Naive thymus-derived CD4-positive, alpha-beta T cell (primary cell): ENCODE results near the gene CC2D1A. TPM values are rescaled to one million over a fixed set of nuclear protein-coding genes. Genes with fewer than 3 reads are reported as not detected.
A peak's percentile ranks its signal among the peaks of the same experiment; 100 is the strongest.

Experiments
- ATAC-seq: fragments of 150-1000 bp; cut with Tn5 transposase; 2 replicates; pipeline ENCODE4 v1.10.0; 2021; ENCODE audit warnings: mild to moderate bottlenecking, moderate library complexity
- CTCF ChIA-PET: fragments of 350-600 bp; sonication (Branson Sonifier 250); formaldehyde crosslinking; loops from one replicate; lab custom pipeline; 2021; ENCODE audit warnings: antibody characterized with exemption; lab: Charles Lee
- POLR2A ChIA-PET: fragments of 350-600 bp; sonication (Branson Sonifier 250); formaldehyde crosslinking; loops from one replicate; lab custom pipeline; 2021; ENCODE audit warnings: antibody characterized with exemption, inconsistent platforms; lab: Charles Lee
- DNase-seq, 9 donors: peaks; one replicate each; pipeline versions ENCODE4 v3.0.0 to v3.0.0-alpha.2; 2020 to 2022; ENCODE audit warnings: mixed read lengths in 1 of 9
- H3K27ac ChIP-seq: one replicate; pipeline ENCODE4 v1.7.0; 2013; ENCODE audit warnings: mild to moderate bottlenecking, low read depth, low read length, moderate library complexity
- H3K27me3 ChIP-seq, 2 donors: one replicate each; pipeline ENCODE4 v1.7.0; 2013; ENCODE audit warnings: low read length in 2 of 2, mild to moderate bottlenecking in 2 of 2, moderate library complexity in 2 of 2; ENCODE audit not compliant: control insufficient read depth in 2 of 2, insufficient read depth in 2 of 2
- H3K36me3 ChIP-seq, 3 experiments: 1 replicate in 2 of 3; 2 replicates in 1 of 3; pipeline ENCODE4 v1.7.0; 2013; ENCODE audit warnings: low read length in 3 of 3, mild to moderate bottlenecking in 3 of 3, moderate library complexity in 1 of 3; ENCODE audit not compliant: insufficient read depth in 3 of 3, control insufficient read depth in 2 of 3
- H3K4me1 ChIP-seq, 2 donors: one replicate each; pipeline ENCODE4 v1.7.0; 2013; ENCODE audit warnings: low read length in 2 of 2, mild to moderate bottlenecking in 2 of 2, moderate library complexity in 1 of 2; ENCODE audit not compliant: control insufficient read depth in 2 of 2, insufficient read depth in 2 of 2
- H3K4me3 ChIP-seq: 2 replicates; pipeline ENCODE4 v1.7.0; 2013; ENCODE audit warnings: mild to moderate bottlenecking, low read length
- H3K9me3 ChIP-seq, 3 experiments: 1 replicate in 2 of 3; 2 replicates in 1 of 3; pipeline ENCODE4 v1.7.0; 2013; ENCODE audit warnings: low read length in 3 of 3; ENCODE audit not compliant: control insufficient read depth in 2 of 3
- H3K27ac Mint-ChIP-seq, 9 donors: one replicate each; pipeline ENCODE4 v1.8.0; 2020 to 2022; ENCODE audit warnings: mixed read lengths in 9 of 9, mild to moderate bottlenecking in 8 of 9, moderate library complexity in 5 of 9, inconsistent platforms in 2 of 9
- H3K27me3 Mint-ChIP-seq, 5 donors: one replicate each; pipeline ENCODE4 v1.8.0; 2021 to 2022; ENCODE audit warnings: mixed read lengths in 5 of 5, mild to moderate bottlenecking in 1 of 5
- H3K36me3 Mint-ChIP-seq, 5 donors: one replicate each; pipeline ENCODE4 v1.8.0; 2020 to 2022; ENCODE audit warnings: mixed read lengths in 5 of 5, mild to moderate bottlenecking in 3 of 5, inconsistent platforms in 1 of 5
- H3K4me1 Mint-ChIP-seq, 7 donors: one replicate each; pipeline ENCODE4 v1.8.0; 2020 to 2022; ENCODE audit warnings: mixed read lengths in 7 of 7, mild to moderate bottlenecking in 3 of 7, inconsistent platforms in 1 of 7
- H3K4me3 Mint-ChIP-seq, 10 donors: one replicate each; pipeline ENCODE4 v1.8.0; 2020 to 2022; ENCODE audit warnings: mild to moderate bottlenecking in 10 of 10, mixed read lengths in 10 of 10, moderate library complexity in 6 of 10, inconsistent platforms in 2 of 10
- H3K9me3 Mint-ChIP-seq, 11 donors: one replicate each; pipeline ENCODE4 v1.8.0; 2020 to 2022; ENCODE audit warnings: mixed read lengths in 11 of 11, mild to moderate bottlenecking in 4 of 11, inconsistent platforms in 1 of 11, moderate library complexity in 1 of 11
- intact Hi-C, 2 donors: fragments of 100-400 bp; cut with micrococcal nuclease; formaldehyde crosslinking; loops; one replicate each; pipeline ENCODE4 v1.15.1; 2023
- polyA plus RNA-seq, 2 donors: library from polyadenylated mRNA; unstranded; fragments of 300-500 nt; fragmentation: Illumina TruSeq; gene quantifications; one replicate each; pipeline ENCODE4 v1.2.3, GENCODE V29; 2021
- total RNA-seq, 6 experiments: library from RNA in 5 of 6; stranded (reverse) in 5 of 6; gene quantifications; 1 replicate in 5 of 6; 2 replicates in 1 of 6; pipeline ENCODE4 v1.2.3 and lab custom pipeline; 2021 to 2026

Gene CC2D1A
- total and polyA plus RNA-seq, 7 experiments from 2014 or later: 4.1 to 33.1 (median 28.8) TPM

DNA sequence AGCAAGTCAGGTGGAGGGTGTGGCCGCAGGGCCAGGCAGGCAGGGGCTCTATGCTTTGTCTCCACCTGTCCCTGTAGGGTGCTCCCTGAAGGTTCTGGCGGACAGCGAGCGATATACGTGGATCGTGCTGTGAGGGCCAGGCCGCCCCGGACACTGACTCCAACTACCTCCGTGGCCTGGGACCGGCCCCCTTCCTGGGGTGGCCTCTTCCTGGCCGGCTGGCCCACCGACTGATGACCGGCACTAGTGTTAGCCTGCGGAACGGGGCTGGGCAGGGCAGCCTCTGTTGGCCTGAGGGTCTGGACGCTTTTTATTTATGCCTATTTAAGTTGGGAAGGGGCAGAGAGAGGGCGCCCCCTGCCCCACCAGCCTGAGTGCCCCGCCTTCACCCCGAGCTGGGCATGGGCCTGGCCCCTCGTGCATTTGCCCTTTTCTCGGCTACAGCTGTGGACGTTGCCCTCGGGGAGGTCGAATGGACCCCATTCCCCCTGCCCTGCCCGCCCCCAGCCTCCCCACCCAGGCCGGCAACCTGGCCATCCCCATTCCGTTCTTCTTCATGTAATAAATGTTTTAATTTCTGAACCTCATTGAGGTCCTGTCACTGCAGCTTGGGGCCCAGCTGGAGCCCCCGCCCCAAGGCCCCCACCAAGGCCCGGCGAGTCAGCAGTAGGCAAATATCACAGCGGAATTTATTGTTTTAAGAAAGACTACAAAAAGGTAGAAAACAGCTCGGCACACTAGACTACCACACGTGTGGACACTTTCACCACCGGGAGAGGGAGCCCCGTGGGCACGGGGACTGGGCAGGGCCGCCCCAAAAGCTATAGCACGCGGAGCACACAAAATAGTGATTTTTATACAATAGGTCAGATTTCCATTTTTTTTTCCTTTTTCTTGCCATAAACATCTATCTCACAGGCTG, 55.1 kb downstream of the CC2D1A start:
- Mint-ChIP-seq H3K27me3 (no peaks in the 10 kb centered on the region), H3K27ac (peak overlapping the region in 6 of 9 donors; percentile 24 to 75 (median 50)), H3K4me3 (no peak overlapping the region), H3K36me3 (peaks cover 0 to 31% (median 10%) of the 10 kb centered on the region in 5 donors), H3K9me3 (no peaks in the 10 kb centered on the region), H3K4me1 (peaks cover 0 to 5% (median 3%) of the 10 kb centered on the region in 7 donors)
- CTCF ChIA-PET: interaction anchor here (1.1 to 1.2 kb wide), 2 partner anchors 16 to 91 kb away, joined by 3 to 4 read pairs; no protein-coding TSS in a partner anchor
- H3K27me3 ChIP-seq: no peaks in the 10 kb centered on the region
- no peak overlapping the region for H3K27ac ChIP-seq
- H3K4me3 ChIP-seq: no peak overlapping the region
- H3K36me3 ChIP-seq: peaks cover 0 to 87% (median 0%) of the 10 kb centered on the region in 3 experiments
- intact Hi-C loops: loop anchor here in 1 of 2 donors (1.0 to 2.0 kb wide), 2 partner anchors 72 to 87 kb away; no protein-coding TSS in a partner anchor
- DNase-seq (peak in 1 of 9 donors; percentile 14), ATAC-seq (no peak)
- H3K9me3 ChIP-seq: no peaks in the 10 kb centered on the region
- H3K4me1 ChIP-seq: no peaks in the 10 kb centered on the region
- POLR2A ChIA-PET: interaction anchor here (0.8 to 2.2 kb wide), 5 partner anchors 8 to 87 kb away, joined by 3 to 6 read pairs (median 4); partner anchors contain the start of genes DCAF15, IL27RA and RFX1

DNA sequence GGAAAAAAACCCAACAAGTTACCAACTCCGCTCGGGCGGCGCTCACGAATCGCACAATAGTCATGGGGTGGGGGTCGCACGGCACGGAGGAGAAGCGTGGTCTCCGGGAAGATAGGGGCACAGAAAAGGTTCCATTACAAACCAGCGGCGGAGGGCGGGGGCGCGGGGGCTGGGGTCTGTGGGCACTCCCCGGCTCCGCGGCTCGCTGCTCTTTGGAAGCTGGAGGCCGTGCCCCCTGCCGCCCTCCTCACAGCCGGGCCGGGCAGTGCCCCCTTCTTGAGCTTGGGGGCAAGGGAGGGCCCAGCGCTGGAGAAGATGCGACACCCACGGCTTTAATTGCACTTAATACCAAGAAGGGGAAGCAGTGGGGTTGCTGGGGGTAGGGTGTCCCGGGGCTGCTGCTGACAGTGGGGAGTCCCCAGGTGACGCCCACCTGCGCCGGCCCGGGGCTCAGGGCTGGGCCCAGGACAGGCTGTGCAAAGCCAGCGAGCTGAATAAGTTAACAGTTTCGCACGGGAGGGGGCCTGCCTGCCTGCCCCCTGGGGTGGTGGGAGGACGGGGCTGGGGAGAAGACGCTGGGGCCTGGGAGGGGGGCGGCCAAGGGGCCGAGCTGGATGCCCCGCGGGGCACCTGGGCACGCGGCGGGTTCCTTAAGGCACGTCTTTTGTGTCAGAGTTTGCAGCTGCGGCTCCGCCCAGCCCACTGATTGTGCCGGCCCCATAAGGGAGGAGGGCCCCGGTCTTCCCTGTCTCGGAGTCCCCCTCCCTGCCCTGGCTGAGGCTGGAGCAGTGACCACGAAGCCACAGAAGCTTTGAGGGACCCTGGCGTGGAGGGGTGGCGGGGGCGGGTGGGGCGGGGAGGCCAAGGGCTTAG, 56.1 kb downstream of the CC2D1A start:
- H3K9me3 Mint-ChIP-seq: no peaks in the 10 kb centered on the region
- no peak overlapping the region for H3K27ac ChIP-seq
- no peaks in the 10 kb centered on the region for H3K27me3 ChIP-seq
- ATAC-seq (no peak), DNase-seq (no peak)
- H3K36me3 Mint-ChIP-seq: peaks cover 0 to 22% (median 10%) of the 10 kb centered on the region in 5 donors
- H3K4me3 Mint-ChIP-seq: no peak overlapping the region
- H3K9me3 ChIP-seq: no peaks in the 10 kb centered on the region
- ChIA-PET CTCF (no interaction called here), POLR2A (interaction anchor here (0.8 to 2.2 kb wide), 4 partner anchors 9 to 86 kb away, joined by 3 to 6 read pairs (median 4); partner anchors contain the start of genes DCAF15 and RFX1)
- no peaks in the 10 kb centered on the region for H3K4me1 ChIP-seq
- H3K4me3 ChIP-seq: no peak overlapping the region
- peaks cover 0 to 4% (median under 1%) of the 10 kb centered on the region in 7 donors for H3K4me1 Mint-ChIP-seq
- no peaks in the 10 kb centered on the region for H3K27me3 Mint-ChIP-seq
- H3K27ac Mint-ChIP-seq: peak overlapping the region in 1 of 9 donors; percentile 59
- H3K36me3 ChIP-seq: peaks cover 0 to 87% (median 0%) of the 10 kb centered on the region in 3 experiments
- intact Hi-C loops: loop anchor here in 1 of 2 donors (2.0 kb wide), 1 partner anchor 71 kb away; no protein-coding TSS in a partner anchor

DNA sequence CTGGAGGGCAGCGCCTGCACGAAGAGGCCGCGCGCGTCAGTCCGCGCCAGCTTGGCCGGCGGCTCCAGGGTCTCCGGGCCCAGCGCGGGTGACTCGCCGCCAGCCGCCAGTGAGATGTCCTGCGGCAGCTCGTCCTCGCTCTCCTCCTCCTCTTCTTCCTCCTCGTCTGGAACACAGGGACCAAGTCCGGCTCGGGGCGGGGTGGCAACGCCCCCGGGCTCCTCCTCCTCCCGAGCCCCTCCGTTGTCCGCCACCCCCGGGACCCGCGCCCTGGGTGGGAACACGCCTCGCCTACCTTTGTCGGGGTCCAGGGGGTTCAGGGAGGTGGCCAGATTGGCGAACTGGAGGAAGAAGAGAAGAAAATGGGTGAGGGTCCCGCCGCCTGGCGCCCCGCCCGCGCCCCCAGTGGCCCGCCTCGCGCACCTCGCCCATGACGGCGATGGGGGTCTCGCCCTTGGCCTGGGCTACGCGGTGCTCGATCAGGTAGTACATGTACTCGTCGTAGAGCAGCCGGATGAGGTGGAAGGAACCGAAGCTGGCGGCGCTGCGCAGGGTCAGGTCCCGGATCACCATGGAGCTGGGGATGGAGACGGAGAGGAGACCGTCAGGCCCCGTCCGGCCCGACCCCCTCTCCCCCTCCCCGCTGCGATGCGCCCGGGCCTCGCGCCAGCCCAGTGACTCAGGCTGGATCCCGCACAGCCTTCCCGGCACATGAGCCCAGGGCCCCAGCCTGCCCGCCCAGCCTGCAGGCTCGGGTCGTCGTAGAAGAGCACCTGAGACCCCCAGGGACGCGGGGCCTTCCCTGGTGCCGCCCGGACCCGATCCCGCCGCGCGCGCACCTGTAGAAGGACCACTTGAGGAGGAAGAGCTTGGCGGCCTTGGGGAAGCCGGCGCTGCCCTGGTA, 57.0 kb downstream of the CC2D1A start:
- H3K27ac Mint-ChIP-seq: no peak overlapping the region
- no peak overlapping the region for H3K4me3 ChIP-seq
- H3K4me3 Mint-ChIP-seq: no peak overlapping the region
- no peaks in the 10 kb centered on the region for H3K9me3 Mint-ChIP-seq
- no peaks in the 10 kb centered on the region for H3K4me1 ChIP-seq
- CTCF ChIA-PET: no interaction called here
- ATAC-seq (no peak), DNase-seq (no peak)
- intact Hi-C loops: no loop called here
- H3K27ac ChIP-seq: no peak overlapping the region
- H3K27me3 ChIP-seq: no peaks in the 10 kb centered on the region
- H3K4me1 Mint-ChIP-seq: peaks cover 0 to 4% (median 0%) of the 10 kb centered on the region in 7 donors
- H3K27me3 Mint-ChIP-seq: no peaks in the 10 kb centered on the region
- peaks cover 0 to 22% (median 9%) of the 10 kb centered on the region in 5 donors for H3K36me3 Mint-ChIP-seq
- peaks cover 0 to 85% (median 0%) of the 10 kb centered on the region in 3 experiments for H3K36me3 ChIP-seq
- POLR2A ChIA-PET: interaction anchor here (2.2 kb wide), 1 partner anchor 10 kb away, joined by 6 read pairs; the partner anchor contains the start of gene DCAF15
- H3K9me3 ChIP-seq: no peaks in the 10 kb centered on the region

GRCh38 chr19:13963603-13964105, 57.7 kb downstream of the CC2D1A start:
- H3K4me3 Mint-ChIP-seq: no peak overlapping the region
- H3K4me1 ChIP-seq: no peaks in the 10 kb centered on the region
- peaks cover 0 to 16% (median 9%) of the 10 kb centered on the region in 5 donors for H3K36me3 Mint-ChIP-seq
- H3K36me3 ChIP-seq: peaks cover 0 to 85% (median 0%) of the 10 kb centered on the region in 3 experiments
- H3K4me1 Mint-ChIP-seq: peaks cover 0 to 2% (median 0%) of the 10 kb centered on the region in 7 donors
- POLR2A ChIA-PET: no interaction called here
- no peaks in the 10 kb centered on the region for H3K9me3 Mint-ChIP-seq
- ATAC-seq (no peak), DNase-seq (no peak)
- no peak overlapping the region for H3K27ac ChIP-seq
- no peak overlapping the region for H3K27ac Mint-ChIP-seq
- CTCF ChIA-PET: no interaction called here
- intact Hi-C loops: no loop called here
- no peaks in the 10 kb centered on the region for H3K9me3 ChIP-seq
- no peaks in the 10 kb centered on the region for H3K27me3 Mint-ChIP-seq
- H3K4me3 ChIP-seq: no peak overlapping the region
- H3K27me3 ChIP-seq: no peaks in the 10 kb centered on the region

DNA sequence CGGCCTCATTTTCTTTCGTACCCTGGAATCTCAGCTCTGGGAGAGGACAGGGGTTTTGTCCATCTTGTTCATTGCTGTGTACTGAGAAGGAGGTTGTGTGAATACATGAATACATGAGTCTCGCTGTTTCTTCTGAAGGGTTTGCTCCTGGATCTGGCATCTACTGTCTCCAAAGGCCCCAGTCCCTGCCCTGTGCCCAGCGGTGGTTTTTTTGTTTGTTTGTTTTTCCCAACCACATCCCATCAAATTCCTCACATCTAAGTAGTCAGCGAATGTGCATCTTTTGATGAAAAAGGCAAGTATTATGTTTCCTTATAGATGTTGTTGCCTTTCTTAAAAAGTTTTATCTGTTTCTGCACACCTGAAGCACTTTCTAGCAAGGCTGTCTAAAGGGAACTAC, 58.8 kb downstream of the CC2D1A start:
- no peaks in the 10 kb centered on the region for H3K4me1 ChIP-seq
- no peak for DNase-seq
- no peak for ATAC-seq
- Mint-ChIP-seq H3K27ac (peak overlapping the region in 6 of 9 donors; percentile 10 to 59 (median 39)), H3K27me3 (no peaks in the 10 kb centered on the region), H3K4me3 (no peak overlapping the region), H3K4me1 (peaks cover 0 to 2% (median 0%) of the 10 kb centered on the region in 7 donors), H3K9me3 (no peaks in the 10 kb centered on the region), H3K36me3 (peaks cover 0 to 20% (median 10%) of the 10 kb centered on the region in 5 donors)
- CTCF ChIA-PET: no interaction called here
- peak overlapping the region; percentile 2 for H3K27ac ChIP-seq
- no peak overlapping the region for H3K4me3 ChIP-seq
- no peaks in the 10 kb centered on the region for H3K27me3 ChIP-seq
- intact Hi-C loops: no loop called here
- POLR2A ChIA-PET: no interaction called here
- no peaks in the 10 kb centered on the region for H3K9me3 ChIP-seq
- H3K36me3 ChIP-seq: peaks cover 0 to 86% (median 0%) of the 10 kb centered on the region in 3 experiments
